K562 (cell line): ENCODE measurements around the gene MAN1B1. TPM values are rescaled to one million over a fixed set of nuclear protein-coding genes. Genes with fewer than 3 reads are reported as not detected.
A peak's percentile ranks its signal among the peaks of the same experiment; 100 is the strongest.

Experiments
- ATAC-seq: fragments of 200-7000 bp; cut with Tn5 transposase; 3 replicates; pipeline ENCODE4 v1.9.1; 2020; ENCODE audit warnings: moderate library complexity
- BruUV-seq: library from RNA; stranded (reverse); fragments of 400-500 nt; replicated peaks from 2 replicates; lab custom pipeline; 2021; lab: Mats Ljungman, UMichigan
- CTCF ChIA-PET: fragments of 300-600 bp; formaldehyde crosslinking; extraction: SDS; loops from one replicate; lab custom pipeline; 2021; ENCODE audit warnings: low intra/inter-chr PET ratio; lab: Yijun Ruan, JAX
- POLR2A ChIA-PET: fragments of 300-600, 350-650 bp; sonication (Branson Sonifier 250); formaldehyde crosslinking; extraction: SDS; loops from one replicate; lab custom pipeline; 2021; ENCODE audit warnings: antibody characterized with exemption, inconsistent platforms; lab: Yijun Ruan, JAX
- DNase-seq, 4 experiments: peaks; one replicate each; pipeline versions ENCODE4 v3.0.0 to v3.0.0-alpha.2; 2011 to 2018; ENCODE audit warnings: low spot score in 3 of 4, mixed read lengths in 3 of 4; ENCODE audit errors: extremely low read depth in 1 of 4
- FAIRE-seq: peaks from 2 replicates; lab custom pipeline; 2011; peaks lifted over from hg19 to GRCh38; lab: Jason Lieb, UNC
- H2AFZ ChIP-seq: 2 replicates; pipeline ENCODE4 v1.6.0; 2011; ENCODE audit warnings: low read depth, low read length, control low read depth, inconsistent platforms
- H3K27ac ChIP-seq: fragments of 200-600 bp; 3 replicates; pipeline ENCODE4 v1.8.0; 2011; ENCODE audit warnings: low read depth, mild to moderate bottlenecking, control low read depth, inconsistent platforms, low read length, moderate library complexity, mixed read lengths; ENCODE audit errors: extremely low read depth
- H3K27me3 ChIP-seq, 2 experiments: fragments of 300-600 bp in 1 of 2; 2 replicates in 1 of 2; 3 replicates in 1 of 2; pipeline versions ENCODE4 v1.6.0 to v1.8.0; 2011; ENCODE audit warnings: inconsistent platforms in 2 of 2, low read length in 2 of 2, mild to moderate bottlenecking in 1 of 2, mixed read lengths in 1 of 2, moderate library complexity in 1 of 2; ENCODE audit not compliant: control insufficient read depth in 2 of 2, insufficient read depth in 2 of 2
- H3K36me3 ChIP-seq: fragments of 300-600 bp; 3 replicates; pipeline ENCODE4 v1.8.0; 2011; ENCODE audit warnings: mild to moderate bottlenecking, low read length, inconsistent platforms; ENCODE audit not compliant: control insufficient read depth, insufficient read depth
- H3K4me1 ChIP-seq, 2 experiments: fragments of 200-600 bp in 1 of 2; replicated peaks in 1 of 2; 2 replicates in 1 of 2; 3 replicates in 1 of 2; pipeline versions ENCODE4 v1.5.1 to v1.8.0; 2011; ENCODE audit warnings: inconsistent platforms in 2 of 2, low read length in 2 of 2, mild to moderate bottlenecking in 1 of 2, mixed read lengths in 1 of 2, moderate library complexity in 1 of 2; ENCODE audit not compliant: control insufficient read depth in 2 of 2, insufficient read depth in 2 of 2
- H3K4me2 ChIP-seq: 2 replicates; pipeline ENCODE4 v1.6.1; 2011; ENCODE audit warnings: low read length, control low read depth, inconsistent platforms, mixed read lengths; ENCODE audit not compliant: insufficient read depth
- H3K4me3 ChIP-seq: fragments of 200-600 bp; sonication (generic), shearing (Covaris generic); 2 replicates; pipeline ENCODE4 v1.5.1; 2016; ENCODE audit warnings: control low read depth, inconsistent platforms
- H3K79me2 ChIP-seq: fragments of 200-600 bp; 3 replicates; pipeline ENCODE4 v1.8.0; 2011; ENCODE audit warnings: low read length, inconsistent platforms; ENCODE audit not compliant: control insufficient read depth, insufficient read depth
- H3K9ac ChIP-seq, 2 experiments: 2 replicates each; pipeline versions ENCODE4 v1.6.0 to v1.6.1; 2011; ENCODE audit warnings: low read depth in 2 of 2, low read length in 2 of 2, control low read depth in 1 of 2, inconsistent platforms in 1 of 2, mild to moderate bottlenecking in 1 of 2, mixed read lengths in 1 of 2; ENCODE audit not compliant: insufficient read depth in 1 of 2
- H3K9me1 ChIP-seq: one replicate; pipeline ENCODE4 v1.6.0; 2011; ENCODE audit warnings: inconsistent platforms, mild to moderate bottlenecking, low read length, moderate library complexity; ENCODE audit not compliant: control insufficient read depth, insufficient read depth
- H3K9me3 ChIP-seq: replicated peaks from 2 replicates; pipeline ENCODE4 v1.5.1; 2011; ENCODE audit warnings: low read depth, low read length, inconsistent platforms; ENCODE audit not compliant: control insufficient read depth, insufficient read depth
- H4K20me1 ChIP-seq: replicated peaks from 2 replicates; pipeline ENCODE4 v1.6.1; 2011; ENCODE audit warnings: low read length, inconsistent platforms, mixed read lengths; ENCODE audit not compliant: control insufficient read depth, insufficient read depth
- BMI1 ChIP-seq: fragments of 150-350 bp; IDR thresholded peaks from 2 replicates; pipeline ENCODE4 v1.6.1; 2014; ENCODE audit warnings: low read length
- CBX8 ChIP-seq: fragments of 200-600 bp; sonication (generic); IDR thresholded peaks from 2 replicates; pipeline ENCODE4 v1.6.1; 2012; ENCODE audit warnings: borderline replicate concordance, mixed run types, low read depth, mild to moderate bottlenecking, moderate library complexity, mixed read lengths, low read length, control low read depth, inconsistent platforms; ENCODE audit not compliant: poor library complexity, severe bottlenecking; ENCODE audit errors: extremely low read depth
- FOSL1 ChIP-seq: fragments of 200-800 bp; sonication (Bioruptor generic); conservative IDR thresholded peaks from 2 replicates; pipeline ENCODE4 v1.6.1; 2016; ENCODE audit warnings: missing genetic modification characterization, missing compliant biosample characterization
- GTF2E2 ChIP-seq: fragments of 200-800 bp; sonication (Bioruptor generic); IDR thresholded peaks from 2 replicates; pipeline ENCODE4 v1.6.1; 2016; ENCODE audit warnings: missing genetic modification characterization, missing compliant biosample characterization
- HDAC6 ChIP-seq: IDR thresholded peaks from 2 replicates; pipeline ENCODE4 v1.6.1; 2012; ENCODE audit warnings: low read depth, mild to moderate bottlenecking, control low read depth, inconsistent platforms, low read length, moderate library complexity
- HMG20B ChIP-seq: fragments of 250-450 bp; sonication (Bioruptor Pico); IDR thresholded peaks from 2 replicates; pipeline ENCODE4 v1.5.0; 2021; ENCODE audit warnings: mild to moderate bottlenecking
- MTA3 ChIP-seq: fragments of 450-650 bp; formaldehyde crosslinking; IDR thresholded peaks from 2 replicates; pipeline ENCODE4 v1.6.1; 2017; ENCODE audit warnings: mild to moderate bottlenecking, borderline replicate concordance
- XRCC5 ChIP-seq: fragments of 200-400 bp; formaldehyde crosslinking; IDR thresholded peaks from 2 replicates; pipeline ENCODE4 v1.6.1; 2017; ENCODE audit warnings: low read depth, mild to moderate bottlenecking, low read length
- WGBS: fragments of 100-300 bp; shearing (Covaris generic); methylation state at CpG from one replicate; pipeline ENCODE4 v1.1.6; 2016; ENCODE audit warnings: low coverage, mixed read lengths; ENCODE audit not compliant: insufficient coverage; ENCODE audit errors: missing lambda C conversion rate; 5-methylcytosine and 5-hydroxymethylcytosine counted together
- in situ Hi-C: fragments of 300-500 bp; cut with MboI; formaldehyde crosslinking; loops from 4 replicates; pipeline ENCODE4 v1.15.0; 2018; ENCODE audit warnings: inconsistent platforms, mixed read lengths
- intact Hi-C: fragments of 100-400 bp; cut with micrococcal nuclease; formaldehyde crosslinking; loops from 2 replicates; pipeline ENCODE4 v1.14.2; 2022
- polyA plus RNA-seq, 8 experiments: library from polyadenylated mRNA; depleted of rRNA in 4 of 8; stranded (reverse) in 5 of 8; unstranded in 3 of 8; fragments of >200 nt; fragmentation: Nextera tagmentation in 2 of 8; fragmentation: Illumina TruSeq in 1 of 8; extraction: Ambion mirVana in 2 of 8; extraction: Trizol in 1 of 8; gene quantifications; 2 replicates each; pipeline versions ENCODE4 v1.2.1 to v1.2.3, GENCODE V29; 2011 to 2014; ENCODE audit warnings: inconsistent platforms in 1 of 8, missing spikeins in 1 of 8
- total RNA-seq, 7 experiments: library from RNA; depleted of rRNA in 6 of 7; stranded (reverse); fragments of >200 nt in 6 of 7; fragmentation: Illumina TruSeq in 2 of 7; extraction: Trizol in 2 of 7; gene quantifications; 2 replicates each; pipeline versions ENCODE4 v1.2.1 to v1.2.3, GENCODE V29; 2011 to 2021; ENCODE audit warnings: low replicate concordance in 1 of 7
- TF ChIP-seq, protein P1 (sequence below), 2 experiments: fragments of 450-650 bp; formaldehyde crosslinking in 1 of 2; IDR thresholded peaks; 2 replicates each; pipeline versions ENCODE4 v1.4.0 to v1.6.1; 2014 to 2020; ENCODE audit warnings: mild to moderate bottlenecking in 2 of 2, borderline replicate concordance in 1 of 2, low read depth in 1 of 2

The MAN1B1 gene
- total and polyA plus RNA-seq, 9 of the 15 experiments (the other 6 are each of a cell fraction or from before 2014, with no cell fraction given) = 0.55 to 36.6 (median 27.3) TPM

DNA sequence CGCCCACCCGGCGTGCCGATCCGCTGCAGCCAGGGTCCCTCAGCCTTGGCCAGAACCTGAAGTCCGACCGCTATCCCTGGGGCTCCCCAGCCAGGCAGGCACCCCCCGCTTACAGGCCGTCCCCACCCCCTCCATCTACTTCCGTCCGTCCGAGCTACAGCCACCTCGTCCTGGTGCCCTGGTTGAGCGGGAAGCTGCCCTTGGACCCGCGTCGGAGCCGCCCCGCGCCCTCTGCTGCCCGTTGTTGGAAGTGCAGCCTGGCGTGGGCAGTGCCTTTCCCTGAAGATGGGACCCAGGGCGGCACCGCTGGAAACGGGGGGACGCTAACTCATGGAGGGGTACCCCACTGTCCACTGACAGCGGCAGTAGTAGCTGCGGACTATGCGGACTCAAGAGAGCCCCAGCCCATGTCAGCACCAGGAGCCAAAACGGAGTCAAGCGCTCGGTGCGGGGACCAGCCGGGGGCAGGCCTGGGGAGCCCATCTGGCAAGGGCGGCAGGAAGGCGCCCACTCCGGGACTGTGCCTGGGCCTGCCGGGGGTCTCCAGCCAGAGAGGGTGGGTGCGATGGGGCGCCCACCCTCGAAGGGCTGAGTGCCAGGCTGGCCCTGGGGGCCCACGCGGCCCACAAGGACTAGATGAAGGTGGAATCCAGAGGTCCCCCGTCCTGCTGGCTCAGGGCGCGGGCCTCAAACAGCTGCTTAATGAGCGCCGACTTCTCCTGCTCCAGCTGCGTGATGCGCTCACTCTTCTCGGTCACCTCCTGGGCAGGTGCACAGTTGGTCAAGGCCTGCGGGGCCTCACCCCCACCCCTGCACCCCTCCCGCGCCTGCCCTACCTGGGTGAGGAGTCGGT is 22.5 kb upstream of the MAN1B1 start:
- Histone ChIP-seq H2AFZ (no peak overlapping the region), H3K9me3 (no peaks in the 10 kb centered on the region), H4K20me1 (peaks cover 20% of the 10 kb centered on the region), H3K36me3 (peaks cover 41% of the 10 kb centered on the region; the same call in 2 of the 3 replicates), H3K9ac (no peak overlapping the region), H3K9me1 (peaks cover 8% of the 10 kb centered on the region), H3K4me3 (no peak overlapping the region), H3K27me3 (no peaks in the 10 kb centered on the region), H3K4me1 (peaks cover 15 to 53% of the 10 kb centered on the region in 2 experiments; a peak in 4 of 5 replicates), H3K27ac (no peak overlapping the region), H3K79me2 (peaks cover 20% of the 10 kb centered on the region), H3K4me2 (no peak overlapping the region)
- intact Hi-C loops = no loop called here
- DNase-seq (peak in 3 of 4 experiments; percentile 44 to 62 (median 56)), FAIRE-seq (peak; percentile 35), ATAC-seq (peak; percentile 54)
- no TSS peak for BruUV-seq
- POLR2A ChIA-PET = interaction anchor here (1.1 kb wide), 1 partner anchor 9 kb away, joined by 5 read pairs; no protein-coding TSS in a partner anchor
- CTCF ChIA-PET = interaction anchor here (0.6 kb wide), 1 partner anchor 118 kb away, joined by 3 read pairs; no protein-coding TSS in a partner anchor
- in situ Hi-C loops = no loop called here
- WGBS = 47% methylated on average over 39 of the region's 55 CpGs
- TF ChIP-seq XRCC5 (peak; percentile 80; the same call in 1 of the 2 replicates), HDAC6 (no peak), MTA3 (0 out of 2 replicates have a peak, but pooled peaks have one; percentile 26), CBX8 (no peak), HMG20B (CRISPR knock-in tag) (no peak), FOSL1 (tag) (no peak), BMI1 (no peak), GTF2E2 (tag) (no peak)
- TF ChIP-seq, protein P1, sequence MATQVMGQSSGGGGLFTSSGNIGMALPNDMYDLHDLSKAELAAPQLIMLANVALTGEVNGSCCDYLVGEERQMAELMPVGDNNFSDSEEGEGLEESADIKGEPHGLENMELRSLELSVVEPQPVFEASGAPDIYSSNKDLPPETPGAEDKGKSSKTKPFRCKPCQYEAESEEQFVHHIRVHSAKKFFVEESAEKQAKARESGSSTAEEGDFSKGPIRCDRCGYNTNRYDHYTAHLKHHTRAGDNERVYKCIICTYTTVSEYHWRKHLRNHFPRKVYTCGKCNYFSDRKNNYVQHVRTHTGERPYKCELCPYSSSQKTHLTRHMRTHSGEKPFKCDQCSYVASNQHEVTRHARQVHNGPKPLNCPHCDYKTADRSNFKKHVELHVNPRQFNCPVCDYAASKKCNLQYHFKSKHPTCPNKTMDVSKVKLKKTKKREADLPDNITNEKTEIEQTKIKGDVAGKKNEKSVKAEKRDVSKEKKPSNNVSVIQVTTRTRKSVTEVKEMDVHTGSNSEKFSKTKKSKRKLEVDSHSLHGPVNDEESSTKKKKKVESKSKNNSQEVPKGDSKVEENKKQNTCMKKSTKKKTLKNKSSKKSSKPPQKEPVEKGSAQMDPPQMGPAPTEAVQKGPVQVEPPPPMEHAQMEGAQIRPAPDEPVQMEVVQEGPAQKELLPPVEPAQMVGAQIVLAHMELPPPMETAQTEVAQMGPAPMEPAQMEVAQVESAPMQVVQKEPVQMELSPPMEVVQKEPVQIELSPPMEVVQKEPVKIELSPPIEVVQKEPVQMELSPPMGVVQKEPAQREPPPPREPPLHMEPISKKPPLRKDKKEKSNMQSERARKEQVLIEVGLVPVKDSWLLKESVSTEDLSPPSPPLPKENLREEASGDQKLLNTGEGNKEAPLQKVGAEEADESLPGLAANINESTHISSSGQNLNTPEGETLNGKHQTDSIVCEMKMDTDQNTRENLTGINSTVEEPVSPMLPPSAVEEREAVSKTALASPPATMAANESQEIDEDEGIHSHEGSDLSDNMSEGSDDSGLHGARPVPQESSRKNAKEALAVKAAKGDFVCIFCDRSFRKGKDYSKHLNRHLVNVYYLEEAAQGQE (IDR thresholded peaks at IDR 0.05; ENCODE audit: borderline replicate concordance) = peak; percentile 63
- TF ChIP-seq, protein P1 (CRISPR knock-in tag; IDR thresholded peaks at IDR 0.05; ENCODE audit: low read depth) = peak; percentile 17; the same call in 1 of the 2 replicates
